DND-41 (cell line): ENCODE results near the gene ZFP64.

Experiments
- ATAC-seq: fragments of 200-7000 bp; cut with Tn5 transposase; 3 replicates; pipeline ENCODE4 v1.9.1; 2021; ENCODE audit warnings: low read depth; ENCODE audit not compliant: insufficient read depth
- DNase-seq: peaks from one replicate; pipeline ENCODE4 v3.0.0-alpha.2; 2020
- H2AFZ ChIP-seq: 2 replicates; pipeline ENCODE4 v1.6.0; 2012; ENCODE audit warnings: low read depth, low read length
- H3K27ac ChIP-seq: 2 replicates; pipeline ENCODE4 v1.5.1; 2012; ENCODE audit warnings: low read length, inconsistent platforms
- H3K27me3 ChIP-seq: fragments of 200-600 bp; sonication (generic); 2 replicates; pipeline ENCODE4 v1.6.0; 2012; ENCODE audit warnings: low read length, mild to moderate bottlenecking, inconsistent platforms; ENCODE audit not compliant: insufficient read depth, poor library complexity
- H3K36me3 ChIP-seq: 2 replicates; pipeline ENCODE4 v1.5.1; 2012; ENCODE audit warnings: low read length, inconsistent platforms; ENCODE audit not compliant: insufficient read depth
- H3K4me1 ChIP-seq: 2 replicates; pipeline ENCODE4 v1.5.1; 2012; ENCODE audit warnings: mild to moderate bottlenecking, low read length; ENCODE audit not compliant: insufficient read depth
- H3K4me2 ChIP-seq: 2 replicates; pipeline ENCODE4 v1.6.0; 2012; ENCODE audit warnings: mild to moderate bottlenecking, moderate library complexity, low read length, inconsistent platforms; ENCODE audit not compliant: insufficient read depth
- H3K4me3 ChIP-seq, 2 experiments: fragments of 200-600 bp in 1 of 2; shearing (Covaris generic) in 1 of 2; 2 replicates each; pipeline ENCODE4 v1.5.1; 2012 to 2016; ENCODE audit warnings: inconsistent platforms in 2 of 2, low read length in 2 of 2, mild to moderate bottlenecking in 2 of 2, low read depth in 1 of 2, moderate library complexity in 1 of 2
- H3K79me2 ChIP-seq: 2 replicates; pipeline ENCODE4 v1.6.0; 2012; ENCODE audit warnings: low read length, inconsistent platforms; ENCODE audit not compliant: insufficient read depth
- H3K9ac ChIP-seq: 2 replicates; pipeline ENCODE4 v1.6.0; 2012; ENCODE audit warnings: low read depth, mild to moderate bottlenecking, inconsistent platforms, low read length, moderate library complexity
- H3K9me3 ChIP-seq: 2 replicates; pipeline ENCODE4 v1.5.1; 2012; ENCODE audit warnings: low read length, moderate library complexity, mild to moderate bottlenecking, inconsistent platforms; ENCODE audit not compliant: insufficient read depth, severe bottlenecking
- H4K20me1 ChIP-seq: 2 replicates; pipeline ENCODE4 v1.6.0; 2012; ENCODE audit warnings: low read length; ENCODE audit not compliant: insufficient read depth
- EZH2 ChIP-seq: IDR thresholded peaks from 3 replicates; pipeline ENCODE4 v1.6.1; 2012; ENCODE audit warnings: borderline replicate concordance, low read depth, mild to moderate bottlenecking, moderate library complexity, low read length, inconsistent platforms; ENCODE audit not compliant: severe bottlenecking
- TF ChIP-seq, protein P1 (sequence below): IDR thresholded peaks from 2 replicates; pipeline ENCODE4 v1.5.1; 2012; ENCODE audit warnings: borderline replicate concordance, low read length, moderate library complexity, mild to moderate bottlenecking; ENCODE audit not compliant: poor library complexity, severe bottlenecking; ENCODE audit errors: extremely low read depth

Gene ZFP64

DNA sequence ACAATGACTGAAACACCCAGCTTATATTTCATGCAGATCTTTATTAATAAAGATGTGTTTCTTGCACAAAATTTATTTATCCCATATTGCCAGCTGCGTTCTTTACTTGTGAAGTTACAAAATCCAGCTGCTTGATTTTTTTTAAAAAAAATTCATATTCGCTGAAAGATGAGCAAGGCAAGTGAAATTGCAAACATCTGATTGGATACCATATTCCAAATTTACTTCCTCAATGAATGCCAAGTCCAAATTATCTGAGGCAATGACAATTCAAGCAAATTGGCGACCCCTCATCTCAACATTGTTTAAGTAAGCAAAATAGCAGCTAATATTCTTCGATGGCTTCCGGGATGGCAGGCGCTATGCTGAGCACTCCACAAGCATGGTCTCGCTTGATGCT is 37.7 kb downstream of the ZFP64 start:
- H3K27ac ChIP-seq: no peak overlapping the region

DNA sequence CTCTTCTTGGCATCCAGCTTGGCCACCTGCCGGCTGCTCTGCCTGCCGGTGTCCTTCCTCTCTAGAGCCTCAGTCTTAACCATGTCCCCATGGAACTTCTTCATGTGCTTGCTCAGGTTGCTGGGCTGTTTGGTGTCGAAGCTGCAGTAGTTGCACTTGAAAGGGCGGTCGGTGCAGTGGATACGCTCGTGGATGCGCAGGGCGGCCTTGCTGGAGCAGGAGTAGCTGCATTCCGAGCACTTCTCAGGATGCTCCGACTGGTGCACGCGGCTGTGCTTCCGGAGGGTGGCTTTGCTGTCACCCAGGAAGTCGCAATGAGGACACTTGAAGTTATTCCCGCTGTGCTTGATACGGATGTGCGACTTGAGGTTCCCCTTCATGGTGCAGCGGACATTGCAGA is 38.7 kb downstream of the ZFP64 start:
- TF ChIP-seq, protein P1, sequence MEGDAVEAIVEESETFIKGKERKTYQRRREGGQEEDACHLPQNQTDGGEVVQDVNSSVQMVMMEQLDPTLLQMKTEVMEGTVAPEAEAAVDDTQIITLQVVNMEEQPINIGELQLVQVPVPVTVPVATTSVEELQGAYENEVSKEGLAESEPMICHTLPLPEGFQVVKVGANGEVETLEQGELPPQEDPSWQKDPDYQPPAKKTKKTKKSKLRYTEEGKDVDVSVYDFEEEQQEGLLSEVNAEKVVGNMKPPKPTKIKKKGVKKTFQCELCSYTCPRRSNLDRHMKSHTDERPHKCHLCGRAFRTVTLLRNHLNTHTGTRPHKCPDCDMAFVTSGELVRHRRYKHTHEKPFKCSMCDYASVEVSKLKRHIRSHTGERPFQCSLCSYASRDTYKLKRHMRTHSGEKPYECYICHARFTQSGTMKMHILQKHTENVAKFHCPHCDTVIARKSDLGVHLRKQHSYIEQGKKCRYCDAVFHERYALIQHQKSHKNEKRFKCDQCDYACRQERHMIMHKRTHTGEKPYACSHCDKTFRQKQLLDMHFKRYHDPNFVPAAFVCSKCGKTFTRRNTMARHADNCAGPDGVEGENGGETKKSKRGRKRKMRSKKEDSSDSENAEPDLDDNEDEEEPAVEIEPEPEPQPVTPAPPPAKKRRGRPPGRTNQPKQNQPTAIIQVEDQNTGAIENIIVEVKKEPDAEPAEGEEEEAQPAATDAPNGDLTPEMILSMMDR: no peak
- no peak for TF ChIP-seq EZH2
- H3K4me3 ChIP-seq: no peak overlapping the region
- DNase-seq: no peak
- no peaks in the 10 kb centered on the region for H4K20me1 ChIP-seq
- no peak overlapping the region for H2AFZ ChIP-seq
- no peak for ATAC-seq
- no peaks in the 10 kb centered on the region for H3K79me2 ChIP-seq
- peaks cover 2% of the 10 kb centered on the region for H3K9me3 ChIP-seq
- H3K4me1 ChIP-seq: no peaks in the 10 kb centered on the region
- H3K9ac ChIP-seq: no peak overlapping the region
- peaks cover 58% of the 10 kb centered on the region for H3K36me3 ChIP-seq
- no peak overlapping the region for H3K4me2 ChIP-seq
- H3K27me3 ChIP-seq: no peaks in the 10 kb centered on the region
- H3K27ac ChIP-seq: no peak overlapping the region

More for the DNA sequence above, 37.7 kb downstream of the ZFP64 start:
- Histone ChIP-seq H4K20me1 (no peaks in the 10 kb centered on the region), H3K4me1 (no peaks in the 10 kb centered on the region), H3K4me2 (no peak overlapping the region), H3K9me3 (peaks cover 2% of the 10 kb centered on the region), H3K79me2 (no peaks in the 10 kb centered on the region), H3K36me3 (peaks cover 68% of the 10 kb centered on the region), H3K9ac (no peak overlapping the region), H3K4me3 (no peak overlapping the region), H2AFZ (no peak overlapping the region), H3K27me3 (no peaks in the 10 kb centered on the region)
- TF ChIP-seq, protein P1: no peak
- no peak for TF ChIP-seq EZH2
- ATAC-seq (no peak), DNase-seq (no peak)

DNA sequence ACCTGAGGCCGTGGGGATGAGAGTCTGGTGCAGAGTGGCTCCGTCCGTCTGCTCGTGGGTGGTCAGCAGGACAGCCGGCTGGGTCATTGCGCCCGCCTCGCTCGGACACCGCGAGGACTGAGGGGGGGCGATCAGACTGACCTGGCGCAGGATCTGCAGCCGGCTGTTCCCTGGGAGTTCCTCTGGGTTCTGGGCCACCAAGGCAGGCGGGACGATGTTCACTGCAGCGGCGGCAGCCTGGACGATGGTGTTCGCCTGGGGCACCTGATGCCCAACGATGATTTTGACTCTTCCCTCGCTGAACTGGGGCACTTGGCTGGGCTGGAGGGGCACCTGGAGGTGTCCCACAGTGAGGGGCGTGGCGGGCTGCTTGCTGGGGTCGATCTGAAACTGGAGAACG is 39.2 kb downstream of the ZFP64 start:
- Histone ChIP-seq H3K9ac (no peak overlapping the region), H4K20me1 (no peaks in the 10 kb centered on the region), H3K9me3 (peaks cover 2% of the 10 kb centered on the region), H3K27ac (no peak overlapping the region), H3K4me2 (no peak overlapping the region), H2AFZ (no peak overlapping the region), H3K27me3 (no peaks in the 10 kb centered on the region), H3K36me3 (peaks cover 56% of the 10 kb centered on the region), H3K4me3 (no peak overlapping the region), H3K79me2 (no peaks in the 10 kb centered on the region), H3K4me1 (no peaks in the 10 kb centered on the region)
- DNase-seq (no peak), ATAC-seq (no peak)
- TF ChIP-seq, protein P1: no peak
